Astrocyte (in vitro differentiated cells and primary cell): ENCODE data around the gene FLT1. TPM values are rescaled to one million over a fixed set of nuclear protein-coding genes. Genes with fewer than 3 reads are reported as not detected.

ENCODE experiments used
- DNase-seq: peaks from one replicate; pipeline ENCODE4 v3.0.0-alpha.2; 2010; ENCODE audit warnings: low read depth
- FAIRE-seq: peaks from 2 replicates; lab custom pipeline; 2011; peaks lifted over from hg19 to GRCh38; lab: Jason Lieb, UNC
- H2AFZ ChIP-seq: 2 replicates; pipeline ENCODE4 v1.6.0; 2012; ENCODE audit warnings: low read depth, low read length, inconsistent platforms
- H3K27ac ChIP-seq: 2 replicates; pipeline ENCODE4 v1.5.1; 2011; ENCODE audit warnings: low read depth, low read length, inconsistent platforms
- H3K27me3 ChIP-seq: 2 replicates; pipeline ENCODE4 v1.6.0; 2011; ENCODE audit warnings: low read length, inconsistent platforms; ENCODE audit not compliant: insufficient read depth
- H3K36me3 ChIP-seq: 2 replicates; pipeline ENCODE4 v1.5.1; 2011; ENCODE audit warnings: low read length, inconsistent platforms; ENCODE audit not compliant: insufficient read depth
- H3K4me1 ChIP-seq: 2 replicates; pipeline ENCODE4 v1.5.1; 2011; ENCODE audit warnings: low read length, inconsistent platforms; ENCODE audit not compliant: insufficient read depth
- H3K4me2 ChIP-seq: 2 replicates; pipeline ENCODE4 v1.6.0; 2012; ENCODE audit warnings: low read length, inconsistent platforms
- H3K4me3 ChIP-seq: 2 replicates; pipeline ENCODE4 v1.5.1; 2011; ENCODE audit warnings: low read depth, mild to moderate bottlenecking, low read length, inconsistent platforms; ENCODE audit not compliant: insufficient read depth
- H3K79me2 ChIP-seq: 2 replicates; pipeline ENCODE4 v1.6.0; 2012; ENCODE audit warnings: mild to moderate bottlenecking, low read length, inconsistent platforms; ENCODE audit not compliant: insufficient read depth
- H3K9ac ChIP-seq: 2 replicates; pipeline ENCODE4 v1.6.0; 2012; ENCODE audit warnings: mild to moderate bottlenecking, low read length, inconsistent platforms
- H3K9me3 ChIP-seq: 2 replicates; pipeline ENCODE4 v1.5.1; 2012; ENCODE audit warnings: low read depth, mild to moderate bottlenecking, low read length, inconsistent platforms; ENCODE audit not compliant: insufficient read depth
- H4K20me1 ChIP-seq: 2 replicates; pipeline ENCODE4 v1.6.0; 2012; ENCODE audit warnings: low read length, inconsistent platforms; ENCODE audit not compliant: insufficient read depth
- H3K27ac Mint-ChIP-seq: one replicate; pipeline ENCODE4 v1.8.0; 2021; ENCODE audit warnings: mild to moderate bottlenecking, mixed read lengths; ENCODE audit not compliant: unreplicated experiment
- H3K27me3 Mint-ChIP-seq: one replicate; pipeline ENCODE4 v1.8.0; 2021; ENCODE audit warnings: low read depth, mixed read lengths; ENCODE audit not compliant: unreplicated experiment
- H3K36me3 Mint-ChIP-seq: one replicate; pipeline ENCODE4 v1.8.0; 2021; ENCODE audit warnings: low read depth, mixed read lengths; ENCODE audit not compliant: unreplicated experiment
- H3K4me1 Mint-ChIP-seq: one replicate; pipeline ENCODE4 v1.8.0; 2021; ENCODE audit warnings: low read depth, mixed read lengths; ENCODE audit not compliant: unreplicated experiment
- H3K4me3 Mint-ChIP-seq: one replicate; pipeline ENCODE4 v1.8.0; 2021; ENCODE audit warnings: mild to moderate bottlenecking, moderate library complexity, mixed read lengths; ENCODE audit not compliant: unreplicated experiment
- H3K9me3 Mint-ChIP-seq: one replicate; pipeline ENCODE4 v1.8.0; 2021; ENCODE audit warnings: mild to moderate bottlenecking, mixed read lengths; ENCODE audit not compliant: unreplicated experiment
- CTCF ChIP-seq: IDR thresholded peaks from 2 replicates; pipeline ENCODE4 v1.5.1; 2011; ENCODE audit warnings: low read depth, mild to moderate bottlenecking, inconsistent platforms, low read length, moderate library complexity; ENCODE audit not compliant: insufficient read depth
- EZH2 ChIP-seq: IDR thresholded peaks from 2 replicates; pipeline ENCODE4 v1.6.1; 2012; ENCODE audit warnings: mild to moderate bottlenecking, low read length, inconsistent platforms; ENCODE audit not compliant: insufficient read depth
- total RNA-seq: library from RNA; stranded (reverse); gene quantifications from 2 replicates; pipeline ENCODE4 v1.2.1, GENCODE V29; 2021

FLT1 gene
- total RNA-seq, 1 donor from 2014 or later: 7.3 TPM

- no peaks in the 10 kb centered on the region for H3K9me3 ChIP-seq
- no peaks in the 10 kb centered on the region for H3K27me3 ChIP-seq
- no peak overlapping the region for H3K4me2 ChIP-seq
- Mint-ChIP-seq H3K4me3 (no peak overlapping the region), H3K4me1 (peaks cover 8% of the 10 kb centered on the region), H3K27me3 (no peaks in the 10 kb centered on the region), H3K36me3 (peaks cover 5% of the 10 kb centered on the region), H3K27ac (no peak overlapping the region), H3K9me3 (peaks cover 3% of the 10 kb centered on the region)
- no peak overlapping the region for H3K4me3 ChIP-seq
- FAIRE-seq (no peak), DNase-seq (no peak)
- H3K4me1 ChIP-seq: no peaks in the 10 kb centered on the region
- no peaks in the 10 kb centered on the region for H4K20me1 ChIP-seq
- TF ChIP-seq CTCF: no peak
- TF ChIP-seq EZH2: no peak
- no peak overlapping the region for H3K27ac ChIP-seq
- H3K79me2 ChIP-seq: no peaks in the 10 kb centered on the region
- no peak overlapping the region for H2AFZ ChIP-seq
- H3K36me3 ChIP-seq: no peaks in the 10 kb centered on the region
- no peak overlapping the region for H3K9ac ChIP-seq
Measured at GRCh38 chr13:28423010-28423409, 71.9 kb downstream of the FLT1 start.

GRCh38 chr13:28421676-28422410 is 73.1 kb downstream of the FLT1 start:
- no peak overlapping the region for H3K27ac ChIP-seq
- FAIRE-seq: no peak
- no peaks in the 10 kb centered on the region for H3K27me3 Mint-ChIP-seq

More at GRCh38 chr13:28421676-28422410, 73.1 kb downstream of the FLT1 start:
- Histone ChIP-seq H3K9ac (no peak overlapping the region), H4K20me1 (no peaks in the 10 kb centered on the region), H3K27me3 (no peaks in the 10 kb centered on the region), H3K79me2 (no peaks in the 10 kb centered on the region), H2AFZ (no peak overlapping the region), H3K36me3 (no peaks in the 10 kb centered on the region), H3K4me2 (no peak overlapping the region), H3K4me3 (no peak overlapping the region), H3K4me1 (no peaks in the 10 kb centered on the region), H3K9me3 (no peaks in the 10 kb centered on the region)
- H3K4me3 Mint-ChIP-seq: no peak overlapping the region
- H3K4me1 Mint-ChIP-seq: peaks cover 8% of the 10 kb centered on the region
- TF ChIP-seq EZH2 (no peak), CTCF (no peak)
- peaks cover 3% of the 10 kb centered on the region for H3K9me3 Mint-ChIP-seq
- H3K27ac Mint-ChIP-seq: no peak overlapping the region
- DNase-seq: no peak
- H3K36me3 Mint-ChIP-seq: peaks cover 5% of the 10 kb centered on the region
